Measurements from ENCODE around the gene ZNF33B.
"Not testable (repeated sequence)": the region's sequence is repeated elsewhere in the genome, so short reads cannot be mapped to it uniquely, and the experiment has no call there.

The ZNF33B gene

GRCh38 chr10:42576338-42576737 is 62.0 kb downstream of the ZNF33B start:
- Histone ChIP-seq H3K27me3 (replicated peaks; ENCODE audit: control insufficient read depth, insufficient read depth, low read length) (no peaks in the 10 kb centered on the region), H3K36me3 (ENCODE audit: control insufficient read depth, insufficient read depth, low read length) (no peaks in the 10 kb centered on the region), H3K4me3 (replicated peaks; ENCODE audit: low read depth, low read length) (no peak overlapping the region)
- no peak for TF ChIP-seq CTCF (IDR thresholded peaks at IDR 0.05; ENCODE audit: insufficient read depth, low read length, poor library complexity, severe bottlenecking)
- no peak for DNase-seq (ENCODE audit: extremely low read depth, insufficient read length)

GRCh38 chr10:42574336-42574735 is 64.0 kb downstream of the ZNF33B start:
- TF ChIP-seq CTCF (IDR thresholded peaks at IDR 0.05; ENCODE audit: insufficient read depth, low read length, poor library complexity, severe bottlenecking): no peak
- H3K4me3 ChIP-seq (replicated peaks; ENCODE audit: low read depth, low read length): no peak overlapping the region
- no peak for DNase-seq (ENCODE audit: extremely low read depth, insufficient read length)
- no peaks in the 10 kb centered on the region for H3K27me3 ChIP-seq (replicated peaks; ENCODE audit: control insufficient read depth, insufficient read depth, low read length)
- H3K36me3 ChIP-seq (ENCODE audit: control insufficient read depth, insufficient read depth, low read length): no peaks in the 10 kb centered on the region

- no peak for TF ChIP-seq CTCF (IDR thresholded peaks at IDR 0.05; ENCODE audit: insufficient read depth, low read length, poor library complexity, severe bottlenecking)
- Histone ChIP-seq H3K4me3 (replicated peaks; ENCODE audit: low read depth, low read length) (no peak overlapping the region), H3K27me3 (replicated peaks; ENCODE audit: control insufficient read depth, insufficient read depth, low read length) (no peaks in the 10 kb centered on the region), H3K36me3 (ENCODE audit: control insufficient read depth, insufficient read depth, low read length) (no peaks in the 10 kb centered on the region)
- no peak for DNase-seq (ENCODE audit: extremely low read depth, insufficient read length)
Observed at GRCh38 chr10:42556931-42557330, 81.4 kb downstream of the ZNF33B start.

GRCh38 chr10:42553576-42553975 is 84.8 kb downstream of the ZNF33B start:
- H3K4me3 ChIP-seq (replicated peaks; ENCODE audit: low read depth, low read length); H3K36me3 ChIP-seq (ENCODE audit: control insufficient read depth, insufficient read depth, low read length); H3K27me3 ChIP-seq (replicated peaks; ENCODE audit: control insufficient read depth, insufficient read depth, low read length); DNase-seq (ENCODE audit: extremely low read depth, insufficient read length): not testable (repeated sequence)

- H3K27me3 ChIP-seq (replicated peaks; ENCODE audit: control insufficient read depth, insufficient read depth, low read length): no peaks in the 10 kb centered on the region
- no peak for DNase-seq (ENCODE audit: extremely low read depth, insufficient read length)
- no peak for TF ChIP-seq CTCF (IDR thresholded peaks at IDR 0.05; ENCODE audit: insufficient read depth, low read length, poor library complexity, severe bottlenecking)
- H3K36me3 ChIP-seq (ENCODE audit: control insufficient read depth, insufficient read depth, low read length): no peaks in the 10 kb centered on the region
- peak overlapping the region; percentile 99 for H3K4me3 ChIP-seq (replicated peaks; ENCODE audit: low read depth, low read length)
Observed at GRCh38 chr10:42553064-42553407, 85.3 kb downstream of the ZNF33B start.

- DNase-seq (ENCODE audit: extremely low read depth, insufficient read length): peak; percentile 93
- H3K36me3 ChIP-seq (ENCODE audit: control insufficient read depth, insufficient read depth, low read length): no peaks in the 10 kb centered on the region
- H3K27me3 ChIP-seq (replicated peaks; ENCODE audit: control insufficient read depth, insufficient read depth, low read length): no peaks in the 10 kb centered on the region
- H3K4me3 ChIP-seq (replicated peaks; ENCODE audit: low read depth, low read length): peak overlapping the region; percentile 99
- TF ChIP-seq CTCF (IDR thresholded peaks at IDR 0.05; ENCODE audit: insufficient read depth, low read length, poor library complexity, severe bottlenecking): no peak
Observed at GRCh38 chr10:42552188-42553063, 85.9 kb downstream of the ZNF33B start.

Measured in GM06990 (cell line).